Gastrocnemius medialis (tissue), 4 donors: Measurements from ENCODE around the gene DVL2. TPM values are rescaled to one million over a fixed set of nuclear protein-coding genes. Genes with fewer than 3 reads are reported as not detected.
"Not testable (repeated sequence)": the region's sequence is repeated elsewhere in the genome, so short reads cannot be mapped to it uniquely, and the experiment has no call there.

Experiments used
- ATAC-seq, 2 donors: fragments of 150-250 bp; one replicate each; pipeline ENCODE4 v1.9.1; 2016
- DNase-seq, 2 donors: peaks; one replicate each; pipeline ENCODE4 v3.0.0-alpha.2; 2019
- H3K27ac ChIP-seq, 4 donors: fragments of 200-600 bp; sonication (generic); 1 replicate in 1 of 4; 2 replicates in 3 of 4; pipeline ENCODE4 v1.5.1; 2016 to 2018; ENCODE audit warnings: mild to moderate bottlenecking in 2 of 4, moderate library complexity in 1 of 4
- H3K27me3 ChIP-seq, 3 donors: fragments of 200-600 bp; sonication (generic) in 2 of 3; 1 replicate in 1 of 3; 2 replicates in 2 of 3; pipeline versions ENCODE4 v1.5.1 to v1.6.0; 2016 to 2019; ENCODE audit warnings: mild to moderate bottlenecking in 1 of 3, moderate library complexity in 1 of 3
- H3K36me3 ChIP-seq, 2 donors: fragments of 200-600 bp; sonication (generic) in 1 of 2; one replicate each; pipeline ENCODE4 v1.5.1; 2017 to 2018
- H3K4me1 ChIP-seq, 2 donors: fragments of 200-600 bp; sonication (generic) in 1 of 2; one replicate each; pipeline ENCODE4 v1.5.1; 2016 to 2017; ENCODE audit warnings: mild to moderate bottlenecking in 2 of 2
- H3K4me3 ChIP-seq, 4 donors: fragments of 200-600 bp; sonication (generic) in 3 of 4; 1 replicate in 1 of 4; 2 replicates in 3 of 4; pipeline ENCODE4 v1.5.1; 2016 to 2019; ENCODE audit warnings: mild to moderate bottlenecking in 2 of 4
- H3K9me3 ChIP-seq, 3 donors: fragments of 200-600 bp; sonication (generic) in 2 of 3; 1 replicate in 1 of 3; 2 replicates in 2 of 3; pipeline ENCODE4 v1.5.1; 2016 to 2019
- POLR2A ChIP-seq, 2 donors: fragments of 450-650 bp; IDR thresholded peaks; one replicate each; pipeline ENCODE4 v1.6.1; 2017; ENCODE audit warnings: antibody characterized with exemption in 2 of 2, mild to moderate bottlenecking in 2 of 2, moderate library complexity in 2 of 2
- in situ Hi-C, 4 donors: fragments of 200-750 bp; cut with MboI; loops; one replicate each; pipeline versions ENCODE4 v1.15.0 to v1.8.0; 2017; ENCODE audit warnings: low sequenced_read_pairs in 4 of 4
- intact Hi-C: fragments of 100-400 bp; cut with DNase I; formaldehyde crosslinking; loops from one replicate; pipeline ENCODE4 v1.15.1; 2023; ENCODE audit warnings: low total_unique reads
- total RNA-seq, 4 donors: library from RNA; depleted of rRNA; stranded (reverse); fragments of >200 nt; gene quantifications; one replicate each; pipeline versions ENCODE4 v1.1.0 to v1.2.3, GENCODE V29; 2016
- TF ChIP-seq, protein P1 (sequence below), 5 experiments: fragments of 450-650 bp in 3 of 5; fragments of 200-600 bp in 2 of 5; sonication (generic) in 2 of 5; IDR thresholded peaks in 4 of 5; conservative IDR thresholded peaks in 1 of 5; 1 replicate in 4 of 5; 2 replicates in 1 of 5; pipeline ENCODE4 v1.5.1; 2016 to 2019; ENCODE audit warnings: antibody characterized with exemption in 5 of 5, mild to moderate bottlenecking in 3 of 5, moderate library complexity in 3 of 5

DVL2 gene
- total RNA-seq, 4 donors from 2014 or later, result 15.5 to 22.6 (median 20.5) TPM

DNA sequence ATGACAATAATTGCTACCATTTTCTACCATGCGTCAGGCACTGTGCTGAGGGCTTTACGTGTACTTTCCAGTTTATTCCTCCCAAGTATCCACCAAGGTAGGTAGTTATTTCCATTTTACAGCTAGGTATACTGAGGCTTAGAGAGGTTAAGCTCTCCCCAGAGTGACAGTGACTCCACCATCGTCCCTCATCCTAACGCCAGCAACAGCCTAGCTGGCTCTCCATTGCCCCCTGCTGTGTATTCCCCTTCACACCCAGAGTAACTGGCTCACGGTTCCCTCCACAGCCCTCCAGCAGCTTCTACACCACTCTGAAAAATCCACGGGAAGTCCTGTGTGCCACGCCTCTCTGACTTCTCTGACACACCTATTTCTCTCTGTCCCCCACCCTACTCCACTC, 48.1 kb downstream of the DVL2 start:
- intact Hi-C loops (no loop called here), in situ Hi-C loops (no loop called here)
- Histone ChIP-seq H3K4me1 (no peaks in the 10 kb centered on the region), H3K27me3 (no peaks in the 10 kb centered on the region), H3K27ac (no peak overlapping the region), H3K4me3 (no peak overlapping the region), H3K36me3 (no peaks in the 10 kb centered on the region), H3K9me3 (no peaks in the 10 kb centered on the region)
- no peak for TF ChIP-seq POLR2A (IDR thresholded peaks at IDR 0.05)
- TF ChIP-seq, protein P1, sequence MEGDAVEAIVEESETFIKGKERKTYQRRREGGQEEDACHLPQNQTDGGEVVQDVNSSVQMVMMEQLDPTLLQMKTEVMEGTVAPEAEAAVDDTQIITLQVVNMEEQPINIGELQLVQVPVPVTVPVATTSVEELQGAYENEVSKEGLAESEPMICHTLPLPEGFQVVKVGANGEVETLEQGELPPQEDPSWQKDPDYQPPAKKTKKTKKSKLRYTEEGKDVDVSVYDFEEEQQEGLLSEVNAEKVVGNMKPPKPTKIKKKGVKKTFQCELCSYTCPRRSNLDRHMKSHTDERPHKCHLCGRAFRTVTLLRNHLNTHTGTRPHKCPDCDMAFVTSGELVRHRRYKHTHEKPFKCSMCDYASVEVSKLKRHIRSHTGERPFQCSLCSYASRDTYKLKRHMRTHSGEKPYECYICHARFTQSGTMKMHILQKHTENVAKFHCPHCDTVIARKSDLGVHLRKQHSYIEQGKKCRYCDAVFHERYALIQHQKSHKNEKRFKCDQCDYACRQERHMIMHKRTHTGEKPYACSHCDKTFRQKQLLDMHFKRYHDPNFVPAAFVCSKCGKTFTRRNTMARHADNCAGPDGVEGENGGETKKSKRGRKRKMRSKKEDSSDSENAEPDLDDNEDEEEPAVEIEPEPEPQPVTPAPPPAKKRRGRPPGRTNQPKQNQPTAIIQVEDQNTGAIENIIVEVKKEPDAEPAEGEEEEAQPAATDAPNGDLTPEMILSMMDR (IDR thresholded peaks at IDR 0.05 in 4 of 5, conservative IDR thresholded peaks at IDR 0.05 in 1 of 5), result no peak
- ATAC-seq (no peak), DNase-seq (no peak)

DNA sequence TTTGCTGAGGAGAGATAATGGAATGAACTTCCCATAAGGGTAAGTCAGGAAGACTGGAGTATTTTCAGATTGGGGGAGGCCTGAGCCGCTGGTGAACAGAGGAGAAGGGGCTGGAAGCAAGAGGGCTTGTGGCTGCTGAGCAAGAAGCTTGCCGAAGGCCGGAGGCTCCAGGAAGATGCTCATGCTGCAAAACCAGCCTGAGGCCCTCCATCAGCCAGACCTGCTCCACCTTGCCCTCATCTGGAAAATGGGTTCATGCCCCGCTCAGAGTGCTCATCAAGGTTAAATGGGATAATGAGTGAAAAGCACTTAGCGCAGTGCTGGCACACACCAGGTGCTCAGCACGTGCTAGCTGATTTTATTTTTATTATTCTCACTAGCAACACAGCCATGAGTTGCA, 49.7 kb downstream of the DVL2 start:
- in situ Hi-C loops, result no loop called here
- Histone ChIP-seq H3K9me3 (no peaks in the 10 kb centered on the region), H3K4me1 (no peaks in the 10 kb centered on the region), H3K27me3 (no peaks in the 10 kb centered on the region), H3K27ac (no peak overlapping the region), H3K4me3 (no peak overlapping the region), H3K36me3 (no peaks in the 10 kb centered on the region)
- DNase-seq, result no peak
- no peak for ATAC-seq
- intact Hi-C loops, result no loop called here
- no peak for TF ChIP-seq POLR2A (IDR thresholded peaks at IDR 0.05)
- TF ChIP-seq, protein P1 (IDR thresholded peaks at IDR 0.05 in 4 of 5, conservative IDR thresholded peaks at IDR 0.05 in 1 of 5), result no peak

DNA sequence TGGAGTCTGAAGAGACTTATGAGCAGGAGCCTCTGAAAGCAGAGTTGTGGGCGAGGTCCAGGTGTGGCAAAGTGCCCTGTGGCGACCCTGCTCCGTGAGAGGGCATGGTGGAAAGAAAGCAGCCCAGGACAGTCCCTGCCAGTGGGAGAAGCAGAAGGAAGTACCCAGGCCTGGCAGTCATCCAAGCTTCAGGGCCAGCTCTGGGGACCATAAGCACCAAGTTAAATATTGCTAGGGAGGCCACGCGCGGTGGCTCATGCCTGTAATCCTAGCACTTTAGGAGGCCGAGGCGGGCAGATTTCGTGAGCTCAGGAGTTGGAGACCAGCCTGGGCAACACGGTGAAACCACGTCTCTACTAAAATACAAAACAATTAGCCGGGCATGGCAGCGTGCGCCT, 50.2 kb downstream of the DVL2 start:
- no peaks in the 10 kb centered on the region for H3K4me1 ChIP-seq
- ATAC-seq (no peak), DNase-seq (no peak)
- peaks cover 0 to 4% (median 0%) of the 10 kb centered on the region in 3 donors for H3K27me3 ChIP-seq
- no peak overlapping the region for H3K4me3 ChIP-seq
- H3K9me3 ChIP-seq, result no peaks in the 10 kb centered on the region
- H3K36me3 ChIP-seq, result no peaks in the 10 kb centered on the region
- intact Hi-C loops (no loop called here), in situ Hi-C loops (no loop called here)
- TF ChIP-seq, protein P1 (IDR thresholded peaks at IDR 0.05 in 4 of 5, conservative IDR thresholded peaks at IDR 0.05 in 1 of 5), result no peak
- TF ChIP-seq POLR2A (IDR thresholded peaks at IDR 0.05), result no peak
- no peak overlapping the region for H3K27ac ChIP-seq

DNA sequence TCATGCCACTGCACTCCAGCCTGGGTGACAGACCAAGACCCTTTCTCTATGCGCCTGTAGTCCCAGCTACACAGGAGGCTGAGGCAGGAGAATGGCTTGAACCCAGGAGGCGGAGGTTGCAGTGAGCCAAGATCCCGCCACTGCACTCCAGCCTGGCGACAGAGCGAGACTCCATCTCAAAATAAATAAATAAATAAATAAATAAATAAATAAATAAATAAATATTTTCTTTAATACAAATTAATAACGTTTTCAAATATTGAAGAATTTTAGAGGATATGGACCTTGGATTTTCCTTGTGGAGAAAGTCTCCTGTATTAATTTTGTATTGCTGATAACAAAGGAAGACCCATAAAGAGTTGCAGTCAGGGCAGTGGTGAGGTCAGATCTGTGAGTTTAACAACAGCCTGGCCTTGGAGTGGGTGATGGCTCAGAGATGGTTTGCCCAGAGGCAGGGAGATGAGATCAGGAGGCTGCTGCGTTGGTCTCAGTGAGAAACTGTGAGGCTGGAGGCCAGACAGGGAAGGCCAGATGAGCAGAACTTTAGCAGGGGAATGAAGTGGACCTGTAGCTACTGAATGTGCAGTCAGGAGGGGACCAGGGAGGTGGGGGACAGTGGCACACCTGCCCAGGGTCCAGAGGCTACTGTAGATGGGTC, 50.8 kb downstream of the DVL2 start:
- no peaks in the 10 kb centered on the region for H3K4me1 ChIP-seq
- intact Hi-C loops (no loop called here), in situ Hi-C loops (no loop called here)
- TF ChIP-seq, protein P1 (IDR thresholded peaks at IDR 0.05 in 4 of 5, conservative IDR thresholded peaks at IDR 0.05 in 1 of 5), result no peak
- no peak for TF ChIP-seq POLR2A (IDR thresholded peaks at IDR 0.05)
- H3K36me3 ChIP-seq, result no peaks in the 10 kb centered on the region
- no peaks in the 10 kb centered on the region for H3K9me3 ChIP-seq
- no peak overlapping the region for H3K4me3 ChIP-seq
- ATAC-seq (no peak), DNase-seq (no peak)
- peaks cover 0 to 8% (median 0%) of the 10 kb centered on the region in 3 donors for H3K27me3 ChIP-seq
- no peak overlapping the region for H3K27ac ChIP-seq

DNA sequence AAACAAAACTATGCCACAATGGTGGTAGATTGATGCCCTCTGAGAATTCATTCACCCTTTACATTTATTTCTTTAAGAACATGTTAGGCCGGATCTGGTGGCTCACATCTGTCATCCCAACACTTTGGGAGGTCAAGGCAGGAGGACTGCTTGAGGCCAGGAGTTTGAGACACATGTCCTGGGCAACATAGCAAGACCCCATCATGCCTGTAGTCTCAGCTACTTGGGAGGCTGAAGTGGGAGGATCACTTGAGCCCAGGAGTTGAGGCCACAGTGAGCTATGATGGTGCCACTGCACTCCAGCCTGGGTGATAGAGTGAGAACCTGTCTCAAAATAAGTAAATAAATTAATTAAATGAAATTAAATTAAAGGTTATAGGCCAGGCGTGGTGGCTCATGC, 52.2 kb downstream of the DVL2 start:
- H3K9me3 ChIP-seq, intact Hi-C loops: not testable (repeated sequence)

More for the DNA sequence above, 52.2 kb downstream of the DVL2 start:
- H3K4me1 ChIP-seq, ATAC-seq, H3K4me3 ChIP-seq, in situ Hi-C loops, H3K36me3 ChIP-seq, H3K27ac ChIP-seq, DNase-seq: not testable (repeated sequence)
- H3K27me3 ChIP-seq, result peaks cover 12 to 19% (median 14%) of the 10 kb centered on the region in 3 donors
